Activated T-cell treated with anti-CD3 and anti-CD28 coated beads for 48 hours (primary cell): ENCODE data around the gene OR2B6.
"Not testable (repeated sequence)": the region's sequence is repeated elsewhere in the genome, so short reads cannot be mapped to it uniquely, and the experiment has no call there.

Experiments used
- DNase-seq: peaks from one replicate; pipeline ENCODE4 v3.0.0-alpha.2; 2020; ENCODE audit warnings: low read depth

The OR2B6 gene

DNA sequence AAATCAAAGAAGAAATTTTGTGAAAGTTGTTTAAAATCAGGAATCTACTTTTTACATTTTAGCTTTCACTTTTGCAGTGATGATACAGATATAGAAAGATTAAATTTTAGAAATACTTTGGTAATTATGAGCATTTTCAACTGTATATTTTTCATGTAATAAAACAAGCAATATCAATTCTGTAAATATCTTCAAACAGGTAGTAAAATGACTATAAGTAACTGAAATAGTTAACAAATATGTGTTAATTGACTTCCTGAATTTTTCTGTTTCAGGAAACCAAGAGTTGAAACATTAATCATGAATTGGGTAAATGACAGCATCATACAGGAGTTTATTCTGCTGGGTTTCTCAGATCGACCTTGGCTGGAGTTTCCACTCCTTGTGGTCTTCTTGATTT lies at the start of gene OR2B6:
TSS of gene OR2B6 (plus strand) at position 301 of the 400 bp plus-strand sequence. CDS start at position 301, 0 bp downstream.
- no peak for DNase-seq

- DNase-seq, result no peak
These were observed 49.0 kb upstream of the OR2B6 start for GRCh38 chr6:27908017-27908416.

GRCh38 chr6:27911956-27912446 lies 45.0 kb upstream of the OR2B6 start, which contains the start of gene OR2B2:
Gene OR2B2, minus strand, starts transcription at chr6:27912396. Its CDS starts 77 bp downstream, at chr6:27912319.
- no peak for DNase-seq

DNA sequence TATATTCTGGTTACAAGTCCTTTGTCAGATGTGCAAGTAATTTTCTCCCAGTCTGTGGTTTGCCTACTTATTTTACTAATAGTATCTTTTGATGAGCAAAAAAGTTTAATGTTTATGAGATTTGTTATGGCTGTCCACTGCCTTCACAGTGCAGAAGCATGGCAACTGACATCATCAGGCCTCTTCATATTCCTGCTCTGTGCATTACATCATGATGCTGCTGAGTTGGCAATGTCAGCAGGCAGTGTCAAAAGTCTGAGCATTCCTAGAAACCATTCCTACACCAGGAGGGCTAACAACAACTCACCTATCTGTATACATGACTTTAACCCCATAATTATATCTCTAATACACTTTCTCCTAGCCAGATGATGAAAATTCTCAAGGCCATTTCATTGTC lies 34.1 kb upstream of the OR2B6 start:
- no peak for DNase-seq

DNA sequence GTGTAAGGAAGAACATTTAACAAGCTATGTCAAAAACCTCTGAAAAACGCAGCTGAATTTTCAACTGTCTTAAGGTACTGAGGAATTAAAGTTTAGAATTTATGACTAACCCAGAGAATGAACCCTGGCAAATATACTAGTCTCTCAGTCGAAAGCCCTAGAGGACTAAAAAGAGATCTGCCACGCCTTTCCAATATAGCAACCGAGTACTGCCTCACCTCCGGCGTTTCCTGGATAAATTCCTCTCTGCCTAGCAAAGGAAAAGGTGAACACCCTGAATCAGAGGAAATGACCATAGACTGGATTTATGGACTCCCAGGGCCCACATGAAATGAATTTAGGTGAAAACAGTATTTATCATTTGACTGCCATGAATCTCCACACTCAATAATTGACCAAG lies 32.9 kb upstream of the OR2B6 start:
- DNase-seq, result no peak

GRCh38 chr6:27928041-27928440 lies 29.0 kb upstream of the OR2B6 start:
- DNase-seq, result not testable (repeated sequence)

- DNase-seq, result not testable (repeated sequence)
These were observed 27.1 kb upstream of the OR2B6 start for GRCh38 chr6:27929930-27930329.

- no peak for DNase-seq
These were observed 25.8 kb upstream of the OR2B6 start for GRCh38 chr6:27931209-27931608.

DNA sequence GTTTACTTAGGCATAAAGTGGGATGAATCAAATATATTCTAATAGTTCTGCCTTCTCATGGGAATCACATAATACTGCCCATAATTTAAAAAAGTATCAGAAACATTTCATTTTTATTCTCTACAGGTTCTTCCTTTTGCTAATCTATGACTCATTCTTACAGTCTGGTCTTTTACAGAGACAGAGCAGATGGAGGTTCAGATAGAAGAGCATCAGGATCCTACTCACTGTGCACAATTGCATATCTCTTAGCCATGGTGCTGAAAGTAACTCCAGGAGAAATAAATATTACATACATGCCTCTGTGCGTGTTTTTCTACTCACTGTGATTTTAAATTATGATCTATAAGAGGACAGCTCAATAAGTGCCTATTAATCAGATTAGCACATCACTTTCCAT lies 16.3 kb upstream of the OR2B6 start:
- no peak for DNase-seq

- not testable (repeated sequence) for DNase-seq
These were observed 14.0 kb upstream of the OR2B6 start for GRCh38 chr6:27943072-27943471.

DNA sequence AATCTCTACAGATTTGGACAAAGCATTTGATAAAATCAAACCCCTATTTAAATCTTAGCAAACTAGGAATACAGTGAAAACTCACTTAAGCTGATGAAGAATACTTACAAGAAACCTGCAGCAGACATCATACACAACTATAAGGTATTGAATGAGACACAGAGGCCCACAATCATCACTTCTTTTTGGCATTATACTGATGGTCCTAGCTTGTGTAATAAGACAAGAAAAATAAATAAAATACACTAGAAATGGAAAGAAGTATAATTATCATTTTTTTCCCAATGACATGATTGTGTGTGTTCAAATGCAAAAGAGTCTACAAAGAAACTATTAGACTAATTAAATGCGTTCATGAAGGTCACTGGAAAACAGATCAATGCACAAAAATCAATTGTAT lies 8.8 kb upstream of the OR2B6 start:
- DNase-seq, result no peak

DNA sequence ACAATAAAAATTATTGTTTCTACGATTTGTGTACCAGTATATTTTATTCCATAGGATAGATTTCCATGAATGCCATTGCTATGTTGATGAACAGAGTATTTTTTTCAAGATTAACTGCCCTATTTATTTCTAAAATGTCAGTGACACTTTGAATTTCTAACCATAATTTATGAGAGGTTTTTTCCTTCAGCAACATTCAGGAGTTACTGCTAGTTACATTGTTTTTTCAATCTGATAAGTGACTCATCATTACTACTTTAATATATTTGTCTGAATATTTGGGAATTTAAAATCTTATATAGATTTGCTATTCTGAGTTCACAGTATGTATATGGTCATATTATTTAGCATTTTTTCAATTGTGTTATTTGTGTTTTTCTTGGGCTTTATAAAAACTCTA lies 6.0 kb upstream of the OR2B6 start:
- no peak for DNase-seq

DNA sequence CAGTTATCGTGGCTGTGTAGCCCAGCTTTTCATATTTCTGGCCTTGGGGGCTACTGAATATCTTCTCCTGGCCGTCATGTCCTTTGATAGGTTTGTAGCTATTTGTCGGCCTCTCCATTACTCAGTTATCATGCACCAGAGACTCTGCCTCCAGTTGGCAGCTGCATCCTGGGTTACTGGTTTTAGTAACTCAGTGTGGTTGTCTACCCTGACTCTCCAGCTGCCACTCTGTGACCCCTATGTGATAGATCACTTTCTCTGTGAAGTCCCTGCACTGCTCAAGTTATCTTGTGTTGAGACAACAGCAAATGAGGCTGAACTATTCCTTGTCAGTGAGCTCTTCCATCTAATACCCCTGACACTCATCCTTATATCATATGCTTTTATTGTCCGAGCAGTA lies 475 bp downstream of the OR2B6 start:
- DNase-seq, result no peak

- no peak for DNase-seq
These were observed 5.5 kb downstream of the OR2B6 start for GRCh38 chr6:27962506-27962905.

GRCh38 chr6:27966044-27966443 lies 9.0 kb downstream of the OR2B6 start:
- no peak for DNase-seq

- no peak for DNase-seq
These were observed 9.9 kb downstream of the OR2B6 start for GRCh38 chr6:27966816-27967426.

DNA sequence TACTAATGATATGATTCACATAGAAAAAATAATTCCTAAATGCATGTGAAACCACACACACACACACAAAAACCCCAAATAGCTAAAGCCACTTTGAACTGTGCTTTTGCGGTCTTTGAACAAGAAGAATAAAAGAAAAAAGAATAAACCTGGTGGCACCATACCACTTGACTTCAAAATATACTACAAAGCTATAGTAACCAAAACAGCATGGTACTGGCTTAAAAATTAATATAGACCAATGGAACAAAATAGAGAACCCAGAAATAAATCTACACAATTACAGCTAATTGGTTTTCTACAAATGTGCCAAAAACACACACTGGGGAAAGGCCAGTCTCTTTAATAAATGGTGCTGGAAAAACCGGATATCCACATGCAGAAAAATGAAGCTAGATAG lies 13.4 kb downstream of the OR2B6 start:
- DNase-seq, result no peak

GRCh38 chr6:27972750-27973149 lies 15.7 kb downstream of the OR2B6 start:
- DNase-seq, result no peak

- no peak for DNase-seq
These were observed 20.3 kb downstream of the OR2B6 start for GRCh38 chr6:27977387-27977786.

GRCh38 chr6:27978705-27979104 lies 21.7 kb downstream of the OR2B6 start:
- no peak for DNase-seq

DNA sequence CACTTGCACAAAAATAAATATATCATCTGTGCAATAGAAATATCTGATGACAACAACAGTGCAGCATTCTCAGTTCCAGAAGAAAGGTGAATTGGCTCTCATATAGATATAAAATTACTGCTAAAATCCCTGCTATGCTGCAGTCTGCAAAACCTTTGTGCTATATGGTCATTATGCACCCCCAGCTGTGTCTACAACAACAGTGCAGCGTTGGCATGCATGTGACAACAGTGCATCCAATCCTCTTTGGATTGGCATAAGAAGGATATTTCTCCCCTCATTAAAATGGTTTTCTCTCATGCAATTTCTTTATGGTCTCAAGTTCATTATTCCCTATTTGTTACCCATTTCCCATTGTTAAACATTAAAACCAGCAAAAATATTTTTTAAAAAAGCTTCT lies 23.1 kb downstream of the OR2B6 start:
- DNase-seq, result no peak

DNA sequence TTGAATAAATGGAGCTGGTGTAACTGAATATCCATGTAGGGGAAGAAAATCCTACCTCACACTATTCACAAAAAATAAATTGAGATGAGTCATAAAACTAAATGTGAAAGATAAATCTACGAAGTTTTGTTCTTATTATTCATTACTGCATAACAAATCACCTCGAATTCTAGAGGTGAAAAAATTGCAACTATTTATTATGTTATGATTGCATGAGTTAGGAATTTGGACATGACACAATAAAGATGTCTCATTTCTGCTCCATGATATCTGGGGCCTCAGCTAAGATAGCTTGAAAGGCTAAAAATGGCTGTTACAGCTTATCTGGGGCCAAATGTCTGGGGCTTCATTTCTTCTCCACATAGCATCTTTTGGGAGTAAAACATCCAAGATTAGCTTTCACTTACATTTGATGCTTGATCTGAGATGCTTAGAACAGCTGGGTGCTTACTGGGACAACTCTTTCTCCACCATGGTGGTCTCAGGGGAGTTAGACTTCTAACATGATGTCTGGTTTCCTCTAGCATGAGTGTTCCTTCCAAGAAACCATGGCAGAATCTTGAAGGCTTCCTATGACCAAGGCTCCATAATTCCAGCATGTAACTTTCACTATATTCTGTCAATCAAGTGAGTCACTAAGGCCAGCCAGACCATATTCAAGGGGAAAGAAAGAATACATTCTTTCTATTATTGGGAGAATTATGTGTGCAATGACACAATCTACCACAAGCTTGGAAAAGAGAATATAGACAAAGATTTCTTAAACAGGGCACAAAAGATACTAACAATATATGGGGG lies 30.1 kb downstream of the OR2B6 start:
- DNase-seq, result no peak

GRCh38 chr6:27994616-27995015 lies 37.6 kb downstream of the OR2B6 start:
- DNase-seq, result no peak
